ENCODE measurements around the gene ST6GALNAC6. TPM values are rescaled to one million over a fixed set of nuclear protein-coding genes. Genes with fewer than 3 reads are reported as not detected.

ST6GALNAC6 gene
- total RNA-seq (2013; cell fraction: nucleolus; rRNA removed) = 55.6 and 55.9 TPM in 2 replicates
- total RNA-seq (2014; rRNA removed) (22.6 and 27.0 TPM in 2 replicates), total RNA-seq (2014; rRNA removed; fragmentation: Illumina TruSeq; extraction: Trizol) (16.0 and 17.6 TPM in 2 replicates), total RNA-seq (2021) (21.1 and 23.2 TPM in 2 replicates), polyA plus RNA-seq (2011; rRNA removed) (13.9 and 24.6 TPM in 2 replicates), polyA plus RNA-seq (2014; fragmentation: Illumina TruSeq; extraction: Trizol) (7.2 and 16.1 TPM in 2 replicates), polyA plus RNA-seq (2014; fragmentation: Nextera tagmentation; extraction: Ambion mirVana) (under 1 TPM; 0.40 to 0.48 TPM), polyA plus RNA-seq (2014; rRNA removed) (24.0 and 24.7 TPM in 2 replicates), polyA plus RNA-seq (2016; fragmentation: Nextera tagmentation; extraction: Ambion mirVana) (10 to 100 TPM; 12.6 to 12.7 TPM), polyA minus RNA-seq (2011; rRNA and poly(A)+ RNA removed) (20.8 and 26.1 TPM in 2 replicates), Bru-seq, nascent RNA (percentile 64 among the genes with signal in this experiment), BruChase-seq, experiment 1, labeled RNA remaining after a 6-hour chase (percentile 53 among the genes with signal in this experiment), BruChase-seq, experiment 2, labeled RNA remaining after a 2-hour chase (percentile 57 among the genes with signal in this experiment)
- 9.5 TPM for polyA plus RNA-seq (2011; ENCODE audit: low read depth)
- 28.4 and 35.1 TPM in 2 replicates for polyA plus RNA-seq (2011; cell fraction: cytosol; rRNA removed)
- 55.5 and 94.2 TPM in 2 replicates for polyA plus RNA-seq (2011; cell fraction: nucleus; rRNA removed)
- polyA plus RNA-seq (2012) = 19.0 and 22.5 TPM in 2 replicates
- 4.7 and 8.0 TPM in 2 replicates for polyA minus RNA-seq (2011; cell fraction: cytosol; rRNA and poly(A)+ RNA removed)
- polyA minus RNA-seq (2011; cell fraction: nucleus; rRNA and poly(A)+ RNA removed) = 12.1 and 16.7 TPM in 2 replicates
- long read RNA-seq, experiment 1, partial matches to known transcripts = 0 of 4 reads
- long read RNA-seq, experiment 1, other reads (novel, unspliced or antisense) = 1 of 4 reads
- long read RNA-seq, experiment 2 = 0 reads

GRCh38 chr9:127899128-127899943, at the start of gene ST6GALNAC6:
Gene ST6GALNAC6 (minus strand): TSS chr9:127899603. CDS start chr9:127897981, 1,622 bp downstream.
- Histone ChIP-seq H3K79me2 (ENCODE audit: control insufficient read depth, insufficient read depth, low read length) (peaks cover 5% of the 10 kb centered on the region), H3K4me2 (ENCODE audit: control insufficient read depth, insufficient read depth) (peak within 1 kb of the TSS; percentile 92), H3K4me3 (peak within 1 kb of the TSS; percentile 91), H3K27ac (ENCODE audit: control insufficient read depth, insufficient read depth) (peak within 1 kb of the TSS; percentile 65; the same call in 1 of the 2 replicates), H4K20me1 (ENCODE audit: control insufficient read depth, insufficient read depth) (no peaks in the 10 kb centered on the region), H3K9ac (ENCODE audit: control insufficient read depth, insufficient read depth, low read length) (peak within 1 kb of the TSS; percentile 88), H2AFZ (ENCODE audit: control insufficient read depth, low read depth, low read length) (peak within 1 kb of the TSS; percentile 81), H3K27me3 (replicated peaks in 1 of 2; ENCODE audit: control insufficient read depth in 2 of 2, insufficient read depth in 2 of 2, low read length in 1 of 2) (no peaks in the 10 kb centered on the region), H3K4me1 (ENCODE audit: control insufficient read depth, insufficient read depth, low read length) (peaks cover 49% of the 10 kb centered on the region), H3K9me3 (replicated peaks; ENCODE audit: control insufficient read depth, insufficient read depth, low read length) (peaks cover 2% of the 10 kb centered on the region; the same call in 2 of the 3 replicates), H3K36me3 (ENCODE audit: control insufficient read depth in 2 of 2, insufficient read depth in 2 of 2, low read length in 1 of 2) (peaks cover under 1 to 5% of the 10 kb centered on the region in 2 experiments; a peak in 3 of 4 replicates)
- FAIRE-seq = no peak
- in situ Hi-C loops (cut with MboI) (no loop called here), intact Hi-C loops (cut with micrococcal nuclease; ENCODE audit: unreplicated experiment) (no loop called here)
- WGBS (ENCODE audit: insufficient coverage, insufficient replicate concordance, low lambda C conversion rate, missing lambda C conversion rate) = 2% methylated on average over 42 of the region's 89 CpGs
- RAD21 ChIA-PET (ENCODE audit: unreplicated experiment) = interaction anchor here (1.3 to 10.1 kb wide), 2 partner anchors 14 to 17 kb away, joined by 3 to 92 read pairs; partner anchors contain the start of gene ST6GALNAC4
- no TSS peak for BruUV-seq (replicated peaks)
- CTCF ChIA-PET = interaction anchor here (0.6 to 4.5 kb wide), 6 partner anchors 11 to 742 kb away, joined by 3 to 24 read pairs (median 4); no protein-coding TSS in a partner anchor
- POLR2A ChIA-PET = interaction anchor here (0.9 to 11.0 kb wide), 6 partner anchors 10 to 229 kb away, joined by 3 to 166 read pairs (median 3); partner anchors contain the start of genes CDK9, SH2D3C and ST6GALNAC4
- ATAC-seq = peak; percentile 76
- SMC1A ChIA-PET (ENCODE audit: uncharacterized antibody, unreplicated experiment) = interaction anchor here (1.0 to 4.8 kb wide), 4 partner anchors 10 to 207 kb away, joined by 3 to 36 read pairs (median 5); partner anchors contain the start of gene ST6GALNAC4
- no peak for DNase-seq (ENCODE audit: low read depth, low spot score)
- 0 out of 2 replicates have a peak, but pooled peaks have one; percentile 65 for TF ChIP-seq RB1 (IDR thresholded peaks at IDR 0.05; ENCODE audit: borderline replicate concordance)
- TF ChIP-seq IRF3 (IDR thresholded peaks at IDR 0.05) = no peak
- TF ChIP-seq MEF2A (IDR thresholded peaks at IDR 0.05; ENCODE audit: insufficient read depth, low read depth, low read length) = 0 out of 2 replicates have a peak, but pooled peaks have one; percentile 29
- peak; percentile 55; the same call in 1 of the 2 replicates for TF ChIP-seq POLR2A (IDR thresholded peaks at IDR 0.05; ENCODE audit: low read depth, low read length)
- peak; percentile 48; the same call in 1 of the 3 replicates for TF ChIP-seq POU2F2 (IDR thresholded peaks at IDR 0.05; ENCODE audit: borderline replicate concordance, low read depth, low read length)
- no peak for TF ChIP-seq NFIC (IDR thresholded peaks at IDR 0.05; ENCODE audit: low read depth, low read length)
- TF ChIP-seq HCFC1 (IDR thresholded peaks at IDR 0.05; ENCODE audit: low read length) = 0 out of 2 replicates have a peak, but pooled peaks have one; percentile 37
- TF ChIP-seq ZNF217 (IDR thresholded peaks at IDR 0.05) = 0 out of 2 replicates have a peak, but pooled peaks have one; percentile 19
- TF ChIP-seq YY1 (IDR thresholded peaks at IDR 0.05; ENCODE audit: low read depth, low read length) = peak; percentile 26; the same call in 1 of the 2 replicates
- peak; percentile 76 for TF ChIP-seq NR2C1 (IDR thresholded peaks at IDR 0.05)
- 0 out of 2 replicates have a peak, but pooled peaks have one; percentile 7 for TF ChIP-seq HDGF (IDR thresholded peaks at IDR 0.05)
- 0 out of 2 replicates have a peak, but pooled peaks have one; percentile 15 for TF ChIP-seq MXI1 (IDR thresholded peaks at IDR 0.05; ENCODE audit: low read depth, low read length)
- TF ChIP-seq ZNF687 (IDR thresholded peaks at IDR 0.05) = peak; percentile 26; the same call in 1 of the 2 replicates

Measured in GM12878 (cell line).